Activated CD8-positive, alpha-beta memory T cell treated with anti-CD3 and anti-CD28 coated beads for 24 hours (primary cell): ENCODE measurements around the gene TANC1.

Source experiments
- DNase-seq: peaks from one replicate; pipeline ENCODE4 v3.0.0-alpha.2; 2020

Gene TANC1

DNA sequence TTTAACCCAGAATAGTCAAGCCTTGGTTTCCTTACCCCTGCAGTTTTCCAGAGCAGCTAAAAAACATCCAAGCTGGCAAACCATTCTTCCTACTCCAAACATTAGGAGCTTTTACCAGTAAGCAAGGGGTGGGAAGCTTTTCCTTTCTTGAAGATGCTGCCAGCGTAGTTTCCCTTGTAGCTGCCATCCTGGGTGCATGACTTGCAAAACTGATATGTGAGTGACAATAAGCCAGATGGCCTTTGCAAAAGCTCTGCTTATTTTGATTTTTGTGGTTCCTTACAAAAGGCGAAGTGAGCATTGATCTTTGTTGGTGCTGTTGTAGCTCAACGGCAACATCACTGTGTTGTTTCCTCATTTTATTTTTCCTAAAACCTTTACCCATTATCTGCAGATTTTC, 179.2 kb downstream of the TANC1 start:
- DNase-seq = no peak

DNA sequence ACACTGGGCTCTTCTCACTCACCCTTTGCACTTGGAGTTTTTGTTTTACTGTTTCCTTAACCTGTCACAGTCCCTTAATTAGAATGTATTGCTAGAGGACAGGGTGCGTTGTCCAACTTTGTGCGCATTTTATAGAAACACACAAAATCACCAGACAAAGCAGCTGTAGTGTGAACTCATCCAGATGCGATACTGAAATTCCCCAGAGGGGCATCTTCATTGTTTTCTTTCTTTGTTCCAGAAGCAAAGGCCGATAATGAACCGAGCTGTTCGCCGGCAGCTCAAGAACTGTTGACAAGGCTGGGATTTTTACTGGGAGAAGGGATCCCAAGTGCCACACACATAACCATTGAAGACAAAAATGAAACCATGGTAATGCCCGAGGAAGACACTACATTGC, 180.5 kb downstream of the TANC1 start:
- no peak for DNase-seq

DNA sequence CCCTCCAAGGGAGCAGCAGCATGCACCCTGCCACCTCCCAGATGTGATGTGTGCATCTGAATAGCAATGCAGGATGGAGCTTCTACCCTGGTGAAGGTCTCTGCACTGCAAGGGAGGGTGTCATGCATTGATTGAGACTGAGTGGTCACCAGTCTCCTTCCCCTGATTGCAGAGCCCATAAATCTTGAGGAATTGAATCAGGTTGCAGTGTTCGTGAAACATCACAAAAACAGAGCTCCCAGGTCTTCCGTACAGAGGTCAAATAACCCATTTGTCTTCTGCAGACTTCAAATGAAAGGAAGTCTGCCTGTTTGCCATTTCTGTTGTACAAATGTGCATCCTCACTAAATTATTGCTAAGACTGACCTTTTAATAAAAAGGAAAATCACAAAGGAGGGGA, 181.3 kb downstream of the TANC1 start:
- DNase-seq = no peak

DNA sequence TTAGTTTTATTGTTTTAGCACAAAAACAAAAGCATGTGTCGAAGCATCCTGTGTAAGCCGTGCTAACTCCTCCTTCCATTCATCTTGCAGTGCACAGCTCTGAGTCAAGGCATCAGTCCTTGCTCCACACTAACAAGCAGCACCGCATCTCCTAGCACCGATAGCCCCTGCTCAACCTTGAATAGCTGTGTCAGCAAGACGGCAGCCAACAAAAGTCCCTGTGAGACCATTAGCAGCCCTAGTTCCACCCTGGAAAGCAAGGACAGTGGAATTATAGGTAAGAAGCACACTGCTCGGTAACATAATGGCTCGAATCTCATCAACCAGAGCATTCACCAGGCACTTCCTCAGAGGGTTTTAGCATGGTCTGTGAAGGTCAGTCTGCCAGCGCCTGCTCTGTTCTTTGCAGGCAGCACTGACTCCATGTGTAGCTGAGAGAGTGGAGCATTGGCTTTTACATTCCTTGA, 181.9 kb downstream of the TANC1 start:
- no peak for DNase-seq

DNA sequence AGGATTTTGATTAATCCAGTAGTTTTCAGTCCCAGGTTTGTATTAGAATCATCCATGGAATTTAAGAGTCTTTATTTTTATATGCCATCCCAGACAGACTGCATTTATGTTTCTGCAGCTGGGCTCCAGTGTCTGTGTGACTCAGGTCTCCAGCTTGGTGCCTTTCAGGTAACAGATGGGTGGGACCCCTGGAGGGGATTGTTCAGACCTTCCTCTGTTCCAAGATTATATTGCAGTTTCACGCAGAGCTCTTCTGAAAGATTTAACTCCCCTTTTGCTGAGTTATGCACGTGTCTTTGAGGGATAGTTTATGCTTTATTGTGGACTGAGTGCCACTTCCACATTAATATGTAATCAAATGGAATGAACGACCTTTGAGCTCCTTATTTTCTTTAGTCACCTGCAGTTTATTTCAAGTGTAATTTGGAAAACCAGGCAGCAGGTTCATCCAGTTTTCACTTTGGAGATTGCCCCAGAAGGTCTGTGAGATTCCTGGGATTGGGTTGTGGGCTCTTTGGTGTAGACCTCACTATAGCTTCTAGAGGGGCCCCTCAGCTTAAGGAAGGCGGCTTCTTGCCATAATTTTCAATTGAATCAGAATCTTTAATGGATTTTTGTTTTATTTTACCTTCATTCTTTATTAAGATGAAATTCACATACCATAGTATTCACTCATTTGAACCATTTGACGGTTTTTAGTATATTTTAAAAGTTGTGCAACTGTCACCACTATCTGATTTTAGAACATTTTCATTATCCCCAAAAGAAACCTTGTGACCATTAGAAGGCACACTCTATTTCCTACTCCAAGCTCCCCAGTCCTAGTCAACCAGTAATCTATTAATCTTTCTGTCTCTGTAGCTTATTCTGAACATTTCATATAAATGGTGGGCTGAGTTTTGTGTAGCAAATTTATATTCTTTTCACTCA, 183.0 kb downstream of the TANC1 start:
- no peak for DNase-seq

DNA sequence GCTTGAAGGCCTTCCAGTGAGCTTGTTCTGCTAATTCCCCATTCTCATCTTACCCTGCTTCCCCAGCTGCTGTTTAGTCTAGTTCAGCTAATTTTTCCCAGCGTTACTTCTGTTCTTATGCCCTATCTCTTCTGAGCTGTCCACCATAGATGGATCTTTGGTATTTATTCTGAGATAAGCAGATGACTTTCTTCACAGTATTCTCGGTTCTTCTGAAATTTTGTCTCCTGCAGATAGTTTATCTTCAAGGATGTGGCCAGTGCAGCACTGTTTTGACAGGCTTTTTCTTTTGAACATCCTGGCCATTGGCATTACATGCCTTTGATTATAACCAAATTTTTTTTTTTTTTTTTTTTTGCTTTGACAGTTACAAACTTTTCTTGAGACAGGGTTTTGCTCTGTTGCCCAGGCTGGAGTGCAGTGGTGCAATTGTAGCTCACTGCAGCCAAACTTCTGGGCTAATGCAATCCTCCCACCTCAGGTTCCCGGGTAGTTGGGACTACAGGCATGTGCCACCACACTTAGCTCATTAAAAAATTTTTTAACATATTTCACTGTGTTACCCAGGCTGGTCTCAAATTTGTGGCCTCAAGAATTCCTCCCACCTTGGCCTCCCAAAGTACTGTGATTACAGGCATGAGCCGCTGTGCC, 183.8 kb downstream of the TANC1 start:
- no peak for DNase-seq

DNA sequence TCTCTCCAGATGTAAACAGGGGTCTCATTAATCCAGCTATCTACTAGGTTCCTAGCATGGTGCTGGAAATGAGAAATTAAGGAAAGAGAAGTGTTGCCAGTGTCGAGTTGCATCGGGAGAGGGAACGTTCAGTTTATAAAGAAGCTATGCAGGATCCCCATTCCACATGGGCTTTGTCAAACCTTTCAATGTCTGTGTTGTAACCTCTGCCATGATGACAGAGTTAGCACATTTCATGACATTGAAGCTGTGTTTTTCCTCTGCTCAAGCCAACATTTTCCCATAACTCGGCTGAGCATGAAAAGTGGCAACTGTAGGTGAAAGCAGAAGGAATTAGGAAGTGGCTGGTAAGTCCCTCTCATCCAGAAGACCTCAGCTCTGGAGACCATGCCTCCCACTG, 184.6 kb downstream of the TANC1 start:
- no peak for DNase-seq

DNA sequence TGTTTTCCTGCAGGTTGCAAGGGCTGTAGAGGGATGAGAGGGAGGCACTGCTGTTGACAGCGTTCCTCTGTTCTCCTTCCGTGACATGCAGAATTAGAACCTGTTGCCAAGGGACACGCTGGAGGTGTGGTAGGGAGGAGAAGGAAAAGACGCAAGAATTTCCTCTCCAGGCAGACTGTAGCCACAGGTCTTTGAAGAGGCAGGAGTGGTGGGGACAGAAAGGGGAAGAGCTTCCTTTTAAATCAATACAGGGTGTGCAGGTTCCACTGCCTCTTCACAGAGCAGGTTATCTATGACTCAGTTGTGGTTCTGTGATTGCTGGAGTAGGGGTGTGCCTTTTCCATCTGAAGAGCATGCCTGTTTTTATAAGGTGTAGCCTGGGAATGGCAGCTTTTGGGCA, 185.0 kb downstream of the TANC1 start:
- DNase-seq = no peak

DNA sequence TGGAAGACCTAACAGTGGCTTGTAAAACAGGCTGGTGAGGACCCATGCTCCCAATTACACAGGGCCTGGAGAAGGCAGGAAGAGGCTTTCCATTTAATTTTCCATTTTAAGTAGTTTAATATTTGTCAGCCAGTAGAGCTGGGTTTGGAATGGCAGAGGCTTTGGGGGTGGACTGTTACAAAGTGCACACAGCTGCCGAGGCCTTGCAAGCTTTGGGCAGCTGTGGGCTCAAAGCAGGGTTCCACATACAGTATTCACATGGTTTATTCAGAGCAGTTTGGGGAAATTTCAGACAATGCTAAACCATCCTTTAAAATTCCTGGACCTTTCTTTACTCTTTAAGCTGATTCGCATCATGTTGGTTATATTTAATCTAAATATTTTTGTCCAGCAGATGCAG, 185.5 kb downstream of the TANC1 start:
- no peak for DNase-seq

DNA sequence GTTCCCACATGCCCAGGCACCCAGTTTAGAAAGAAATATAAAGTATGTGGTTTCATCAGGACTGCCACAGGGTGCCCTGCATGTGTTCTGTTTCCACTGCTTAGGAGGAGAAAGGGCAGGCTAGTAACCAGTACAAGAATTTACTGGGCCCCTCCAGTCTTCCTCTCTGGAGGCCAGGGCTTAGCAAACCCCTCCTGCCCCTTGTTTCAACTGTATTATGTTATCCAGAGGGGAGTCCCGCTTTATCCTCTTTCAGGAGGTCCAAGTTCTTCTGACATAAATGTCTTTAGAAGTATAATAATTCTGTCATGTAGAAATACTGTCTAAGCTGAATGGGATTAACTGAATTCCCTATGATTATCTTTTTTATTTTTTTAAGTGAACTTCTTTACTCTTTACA, 185.9 kb downstream of the TANC1 start:
- DNase-seq = no peak

DNA sequence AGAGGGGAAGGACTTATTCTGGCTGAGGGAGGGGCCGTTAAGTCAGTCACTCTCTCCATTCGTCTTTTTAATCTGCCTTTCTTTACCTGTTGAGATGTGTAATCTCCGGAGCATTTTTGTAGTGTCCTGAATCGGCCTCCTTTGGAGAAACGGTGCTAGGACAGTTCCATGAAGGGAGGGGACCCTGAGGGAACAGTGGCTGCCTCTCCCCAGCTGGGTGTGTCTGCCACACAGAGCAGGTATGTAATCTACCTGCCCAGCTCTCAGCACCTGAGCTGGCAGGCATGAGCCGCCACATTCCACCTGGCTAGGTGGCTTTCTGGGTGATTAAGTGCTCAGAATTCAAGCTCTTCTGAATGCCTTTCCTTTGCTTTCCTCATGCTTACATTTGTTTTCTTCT, 186.9 kb downstream of the TANC1 start:
- no peak for DNase-seq

DNA sequence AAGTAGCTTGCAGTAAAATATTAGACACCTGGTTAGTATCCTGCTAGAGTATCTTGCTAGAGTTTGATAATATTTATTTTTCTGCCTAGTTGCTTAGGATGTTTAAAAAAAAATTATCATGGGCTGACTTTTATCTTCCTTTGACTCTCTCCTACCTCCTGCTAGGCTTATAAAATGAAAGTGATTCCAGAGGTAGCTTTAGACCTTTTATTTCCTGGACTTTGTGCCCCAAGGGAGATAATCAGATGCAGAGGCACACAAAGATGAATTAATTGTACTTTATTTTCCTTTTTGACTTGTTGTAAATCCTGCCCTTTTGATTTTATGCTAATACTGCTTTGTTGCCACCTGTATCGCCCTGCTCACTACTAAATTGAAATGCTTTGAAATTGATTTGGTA, 187.4 kb downstream of the TANC1 start:
- no peak for DNase-seq

DNA sequence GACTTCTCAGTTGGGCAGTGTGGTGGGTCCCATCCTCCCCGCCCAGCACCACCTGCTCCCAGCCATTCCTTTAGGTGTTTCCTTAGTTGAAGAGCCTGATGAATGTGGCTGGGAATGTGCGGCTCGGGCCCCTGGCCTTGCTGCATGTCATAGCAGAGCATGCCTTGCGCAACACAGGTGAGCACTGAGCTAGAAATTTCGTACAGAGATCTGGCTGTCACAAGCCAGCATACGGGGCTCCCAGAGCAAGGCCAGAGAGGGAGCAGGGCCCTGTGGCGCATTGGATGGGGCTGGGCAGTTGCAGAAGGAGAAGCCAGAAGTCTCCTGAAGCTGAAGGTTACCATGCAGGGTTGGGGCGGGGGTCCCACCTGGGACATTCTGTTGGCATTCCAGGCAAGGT, 188.4 kb downstream of the TANC1 start:
- DNase-seq = no peak

DNA sequence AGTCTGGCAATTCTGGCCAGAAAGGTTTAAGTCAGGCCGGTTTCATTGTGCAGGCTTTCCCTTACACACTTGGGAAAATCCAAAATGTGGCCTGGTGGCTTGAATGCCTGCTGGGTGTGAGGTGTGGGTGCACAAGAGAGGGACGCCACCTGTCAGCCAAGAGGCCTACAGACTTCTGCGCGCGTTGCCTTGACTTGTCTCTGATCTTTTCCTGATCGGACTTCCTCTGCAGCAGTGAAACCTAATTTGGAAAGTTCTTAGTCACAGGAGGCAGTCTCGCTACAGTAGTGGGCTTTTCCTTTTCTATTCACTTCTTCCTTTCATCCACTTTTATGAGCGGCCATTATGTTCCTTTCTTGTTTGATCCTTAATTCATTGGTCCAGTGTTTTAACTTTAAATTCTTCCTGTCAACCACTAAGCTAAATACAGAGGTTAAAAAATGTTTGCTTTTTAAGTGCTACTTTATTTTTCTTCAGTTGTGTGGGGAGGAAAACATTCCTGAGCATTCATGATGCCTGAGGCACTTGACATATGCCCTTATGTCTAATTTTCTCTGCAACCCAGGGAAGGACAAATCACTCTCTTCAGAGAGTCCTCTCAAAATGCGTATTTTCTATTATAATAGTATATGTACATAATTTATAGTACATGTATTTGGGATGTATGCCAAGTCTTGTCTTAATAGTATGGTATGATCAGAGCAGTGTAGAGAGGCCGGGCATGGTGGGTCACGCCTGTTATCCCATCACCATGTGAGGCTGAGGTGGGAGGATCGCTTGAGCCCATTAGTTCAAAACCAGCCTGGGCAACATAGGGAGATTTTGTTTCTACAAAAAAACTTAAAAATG, 189.1 kb downstream of the TANC1 start:
- DNase-seq = no peak

DNA sequence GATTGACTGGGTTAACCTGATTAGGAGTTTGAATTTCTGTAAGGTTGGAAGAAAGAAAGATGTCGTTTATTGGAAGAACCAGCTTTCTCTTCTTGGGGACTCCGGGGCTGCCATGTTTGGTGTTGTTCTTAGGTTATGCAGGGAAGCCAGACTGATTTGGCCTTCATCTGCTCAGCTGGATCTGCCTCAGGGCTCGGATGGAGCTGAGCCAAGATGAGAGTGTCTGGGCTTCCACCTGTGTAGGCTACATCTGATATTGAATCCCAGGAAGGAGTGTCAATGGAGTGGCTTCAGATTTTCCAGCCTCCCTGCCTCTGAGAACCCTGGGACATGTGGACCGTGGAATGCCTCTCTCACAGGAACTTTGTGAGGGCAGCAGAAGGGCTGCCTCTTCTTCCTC, 192.0 kb downstream of the TANC1 start:
- no peak for DNase-seq

DNA sequence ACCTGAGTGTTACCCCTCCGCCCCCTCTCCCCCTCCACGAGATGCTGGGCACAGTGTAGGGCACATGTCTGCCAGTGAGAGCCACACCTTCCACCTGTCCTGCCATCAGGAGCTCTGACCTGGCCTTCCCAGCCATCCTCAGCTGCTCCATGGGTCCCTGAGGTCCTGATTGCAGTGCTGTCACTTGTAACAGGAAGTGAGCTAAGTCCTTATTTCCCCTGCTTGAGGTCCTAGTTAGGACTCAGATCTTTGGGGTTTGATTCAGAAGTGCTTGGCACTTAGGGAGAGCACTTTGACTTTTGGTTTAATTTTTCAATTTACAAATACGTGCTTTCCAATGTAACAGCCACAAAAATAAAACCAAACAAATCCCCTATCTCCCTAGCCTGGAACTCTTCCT, 192.5 kb downstream of the TANC1 start:
- DNase-seq = no peak

DNA sequence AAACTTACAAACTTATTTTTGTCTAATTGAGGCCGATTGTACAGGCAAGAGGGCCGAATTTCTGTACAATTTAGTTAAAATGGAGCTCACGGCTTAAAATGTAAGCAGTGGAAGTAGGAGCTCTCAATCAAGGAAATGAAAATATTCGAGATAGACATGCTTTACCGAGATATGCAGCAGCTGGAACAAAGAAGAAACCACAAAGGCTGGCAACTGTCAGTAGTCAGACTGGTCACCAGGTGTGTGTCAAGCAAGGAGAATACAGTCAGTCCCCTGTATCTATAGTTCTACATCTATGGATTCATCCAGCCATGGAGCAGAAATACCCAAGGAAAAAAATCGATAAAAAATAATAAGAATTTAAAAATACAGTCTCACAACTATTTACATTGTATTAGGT, 195.5 kb downstream of the TANC1 start:
- no peak for DNase-seq

DNA sequence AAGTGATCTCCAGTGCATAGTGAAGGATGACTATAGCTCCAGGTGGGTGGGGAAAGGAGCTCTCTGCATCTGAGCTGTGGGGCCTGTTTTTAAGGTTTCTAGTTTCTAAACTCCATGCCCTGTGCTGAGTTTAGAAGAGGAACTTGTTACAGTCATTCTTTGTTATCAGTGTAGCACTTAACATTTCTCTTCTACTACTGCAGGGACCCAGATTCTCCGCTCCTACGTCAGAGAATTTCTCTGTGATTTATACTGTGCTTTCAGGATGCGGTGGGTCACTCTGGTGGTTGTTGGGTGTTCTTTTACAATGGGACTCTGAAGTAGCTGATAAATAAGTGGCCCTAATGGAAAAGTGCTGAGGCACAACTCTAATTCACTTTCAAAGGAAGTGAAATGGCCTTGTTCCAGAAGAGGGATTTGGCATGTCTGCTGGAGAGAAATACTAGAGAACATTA, 196.0 kb downstream of the TANC1 start:
- DNase-seq = no peak

DNA sequence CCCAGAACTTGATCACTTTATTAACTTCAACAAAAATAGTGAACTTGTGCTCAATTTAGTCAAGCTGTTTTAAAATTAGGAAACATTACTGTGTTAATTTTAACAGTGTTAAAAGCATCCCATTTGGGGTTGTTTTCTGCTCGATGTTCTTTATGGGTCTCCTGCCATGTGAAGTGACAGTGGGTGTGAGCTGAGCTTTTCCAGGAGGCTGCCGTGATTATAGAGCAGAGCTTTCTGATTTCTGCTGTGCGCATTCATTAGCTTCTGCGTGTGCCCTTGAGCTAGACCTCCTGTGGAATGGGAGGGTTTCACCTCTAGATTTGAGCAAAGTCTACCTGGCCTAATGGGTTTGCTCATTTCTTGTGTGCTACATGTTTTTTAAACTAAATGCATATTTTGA, 196.6 kb downstream of the TANC1 start:
- DNase-seq = no peak

DNA sequence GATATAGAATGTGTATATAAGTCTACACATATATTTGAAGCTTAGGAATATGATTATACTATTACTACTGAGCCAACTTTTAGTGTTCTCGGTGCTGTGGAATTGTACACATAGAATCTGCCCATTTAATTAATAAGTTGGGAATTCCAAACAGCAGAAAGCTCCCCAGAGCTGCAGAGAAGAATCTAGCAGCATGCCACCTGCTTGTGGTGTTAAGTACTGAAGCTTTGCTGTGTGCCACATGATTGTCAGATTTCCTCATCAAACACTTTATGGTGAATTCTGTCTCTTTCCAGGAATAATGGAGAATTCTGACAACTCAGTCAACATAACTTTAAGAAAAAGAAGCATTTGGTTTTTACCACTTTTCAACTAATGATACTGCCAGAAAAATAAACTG, 200.3 kb downstream of the TANC1 start:
- DNase-seq = no peak

DNA sequence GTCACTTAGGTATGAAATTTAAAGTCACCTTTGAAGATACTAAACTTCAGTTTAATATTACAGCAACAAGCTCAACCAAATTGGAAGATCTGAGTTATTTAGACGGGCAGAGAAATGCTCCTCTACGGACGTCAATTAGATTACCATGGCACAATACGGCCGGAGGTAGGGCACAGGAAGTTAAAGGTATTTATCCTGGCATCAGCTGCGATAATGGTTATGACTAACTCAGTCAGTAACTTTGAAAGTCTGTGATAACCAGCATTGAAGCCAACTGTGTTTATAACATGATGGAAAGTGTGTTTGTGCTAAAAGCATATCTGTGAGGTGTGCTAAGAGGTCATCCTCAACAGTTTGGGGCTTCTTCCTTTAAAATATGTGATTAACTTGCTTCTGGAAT, 200.7 kb downstream of the TANC1 start:
- no peak for DNase-seq

DNA sequence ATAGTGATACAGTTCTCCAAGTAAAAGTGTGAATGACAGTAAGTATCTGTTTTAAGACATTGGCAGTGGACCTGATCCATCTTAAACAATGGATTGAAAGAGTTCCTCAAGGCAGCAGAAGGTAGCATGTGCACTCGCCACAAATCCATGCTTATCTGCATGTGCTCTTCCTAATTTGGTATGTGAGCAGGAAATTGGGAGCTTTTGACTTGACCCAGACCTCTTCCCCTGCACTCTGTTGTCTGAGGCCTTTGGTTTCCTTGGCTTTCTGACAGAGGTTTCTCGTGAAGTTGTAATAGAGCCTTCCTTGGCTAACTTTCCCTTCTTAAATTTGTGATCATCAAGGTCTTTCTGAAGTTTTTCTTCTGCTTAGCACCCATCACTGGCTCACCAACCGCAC, 204.0 kb downstream of the TANC1 start:
- no peak for DNase-seq

DNA sequence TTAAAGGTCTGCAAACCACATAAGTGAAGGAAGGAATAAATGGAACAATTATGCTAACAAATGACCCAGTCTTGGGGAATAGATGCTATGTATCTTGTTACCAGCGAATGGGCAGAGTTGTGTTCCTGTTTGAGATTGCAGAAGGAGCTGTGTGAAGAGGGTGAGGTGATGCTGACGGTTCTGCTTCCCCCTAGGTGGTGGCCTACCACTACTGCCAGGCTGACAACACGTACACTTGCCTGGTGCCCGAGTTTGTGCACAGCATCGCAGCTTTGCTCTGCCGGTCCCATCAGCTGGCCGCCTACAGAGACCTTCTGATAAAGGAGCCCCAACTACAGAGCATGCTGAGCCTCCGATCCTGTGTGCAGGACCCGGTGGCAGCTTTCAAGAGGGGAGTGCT, 206.3 kb downstream of the TANC1 start:
- no peak for DNase-seq

DNA sequence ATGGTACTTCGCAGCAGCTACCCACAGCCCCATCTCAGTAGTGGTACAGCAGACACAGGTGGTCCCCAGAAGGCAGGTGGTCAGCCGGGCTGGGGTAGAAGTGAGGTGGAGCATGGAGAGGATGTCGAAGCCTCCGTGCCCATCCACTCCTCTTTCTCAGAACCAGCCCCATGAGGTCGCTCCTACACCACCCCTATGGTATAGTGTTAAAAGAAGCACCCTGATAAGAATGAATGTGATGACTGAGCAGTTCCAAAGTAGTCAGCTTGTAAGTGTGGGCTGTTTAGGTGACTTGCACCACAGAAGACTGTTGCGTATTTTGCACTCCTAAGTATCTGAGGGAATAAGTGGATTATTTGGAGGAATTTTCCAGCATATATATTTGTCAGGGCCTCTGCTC, 206.7 kb downstream of the TANC1 start:
- no peak for DNase-seq
